CD4-positive, alpha-beta memory T cell (primary cell): ENCODE data around the gene MAN2A1. TPM values are rescaled to one million over a fixed set of nuclear protein-coding genes. Genes with fewer than 3 reads are reported as not detected.

ENCODE experiments used
- CTCF ChIA-PET: fragments of 350-600 bp; sonication (Branson Sonifier 250); formaldehyde crosslinking; loops from one replicate; lab custom pipeline; 2021; ENCODE audit warnings: inconsistent platforms; ENCODE audit not compliant: partially characterized antibody; lab: Charles Lee
- POLR2A ChIA-PET: fragments of 350-600 bp; sonication (Branson Sonifier 250); formaldehyde crosslinking; loops from one replicate; lab custom pipeline; 2021; ENCODE audit not compliant: partially characterized antibody; lab: Charles Lee
- DNase-seq, 5 donors: peaks; one replicate each; pipeline versions ENCODE4 v3.0.0 to v3.0.0-alpha.2; 2020 to 2022; ENCODE audit warnings: mixed read lengths in 1 of 5
- H3K27ac ChIP-seq: one replicate; pipeline ENCODE4 v1.7.0; 2013; ENCODE audit warnings: low read depth, low read length
- H3K27me3 ChIP-seq: 2 replicates; pipeline ENCODE4 v1.7.0; 2013; ENCODE audit warnings: mild to moderate bottlenecking, low read length, moderate library complexity; ENCODE audit not compliant: insufficient read depth
- H3K36me3 ChIP-seq: 2 replicates; pipeline ENCODE4 v1.7.0; 2013; ENCODE audit warnings: mild to moderate bottlenecking, low read length, moderate library complexity; ENCODE audit not compliant: insufficient read depth
- H3K4me1 ChIP-seq: 2 replicates; pipeline ENCODE4 v1.7.0; 2013; ENCODE audit warnings: mild to moderate bottlenecking, low read length, moderate library complexity; ENCODE audit not compliant: insufficient read depth
- H3K4me3 ChIP-seq, 2 donors: one replicate each; pipeline ENCODE4 v1.7.0; 2013; ENCODE audit warnings: low read length in 2 of 2, mild to moderate bottlenecking in 1 of 2
- H3K9me3 ChIP-seq, 2 donors: one replicate each; pipeline ENCODE4 v1.7.0; 2013; ENCODE audit warnings: low read length in 2 of 2, control low read depth in 1 of 2; ENCODE audit not compliant: control insufficient read depth in 1 of 2
- H3K27ac Mint-ChIP-seq, 7 donors: one replicate each; pipeline ENCODE4 v1.8.0; 2020 to 2021; ENCODE audit warnings: mixed read lengths in 7 of 7, mild to moderate bottlenecking in 6 of 7, inconsistent platforms in 3 of 7, moderate library complexity in 3 of 7
- H3K27me3 Mint-ChIP-seq, 2 donors: one replicate each; pipeline ENCODE4 v1.8.0; 2020 to 2021; ENCODE audit warnings: mixed read lengths in 2 of 2
- H3K36me3 Mint-ChIP-seq, 2 donors: one replicate each; pipeline ENCODE4 v1.8.0; 2020 to 2021; ENCODE audit warnings: mixed read lengths in 2 of 2, inconsistent platforms in 1 of 2, mild to moderate bottlenecking in 1 of 2
- H3K4me1 Mint-ChIP-seq, 4 donors: one replicate each; pipeline ENCODE4 v1.8.0; 2020 to 2021; ENCODE audit warnings: mixed read lengths in 4 of 4, mild to moderate bottlenecking in 1 of 4
- H3K4me3 Mint-ChIP-seq, 8 donors: one replicate each; pipeline ENCODE4 v1.8.0; 2020 to 2021; ENCODE audit warnings: mixed read lengths in 8 of 8, mild to moderate bottlenecking in 7 of 8, moderate library complexity in 6 of 8, inconsistent platforms in 3 of 8
- H3K9me3 Mint-ChIP-seq, 8 donors: one replicate each; pipeline ENCODE4 v1.8.0; 2020 to 2021; ENCODE audit warnings: mixed read lengths in 8 of 8, mild to moderate bottlenecking in 5 of 8, inconsistent platforms in 3 of 8, moderate library complexity in 1 of 8
- intact Hi-C: fragments of 100-400 bp; cut with micrococcal nuclease; formaldehyde crosslinking; loops from one replicate; pipeline ENCODE4 v1.15.1; 2023
- polyA plus RNA-seq, 2 donors: library from polyadenylated mRNA; unstranded; fragments of 300-500 nt; fragmentation: Illumina TruSeq; gene quantifications; one replicate each; pipeline ENCODE4 v1.2.3, GENCODE V29; 2021
- total RNA-seq, 2 experiments: library from RNA; stranded (reverse); gene quantifications; one replicate each; pipeline ENCODE4 v1.2.3, GENCODE V29; 2021

Gene MAN2A1
- total RNA-seq (10 to 100 TPM; 79.8 to 81.0 TPM), polyA plus RNA-seq (10 to 100 TPM; 21.0 to 24.0 TPM)

DNA sequence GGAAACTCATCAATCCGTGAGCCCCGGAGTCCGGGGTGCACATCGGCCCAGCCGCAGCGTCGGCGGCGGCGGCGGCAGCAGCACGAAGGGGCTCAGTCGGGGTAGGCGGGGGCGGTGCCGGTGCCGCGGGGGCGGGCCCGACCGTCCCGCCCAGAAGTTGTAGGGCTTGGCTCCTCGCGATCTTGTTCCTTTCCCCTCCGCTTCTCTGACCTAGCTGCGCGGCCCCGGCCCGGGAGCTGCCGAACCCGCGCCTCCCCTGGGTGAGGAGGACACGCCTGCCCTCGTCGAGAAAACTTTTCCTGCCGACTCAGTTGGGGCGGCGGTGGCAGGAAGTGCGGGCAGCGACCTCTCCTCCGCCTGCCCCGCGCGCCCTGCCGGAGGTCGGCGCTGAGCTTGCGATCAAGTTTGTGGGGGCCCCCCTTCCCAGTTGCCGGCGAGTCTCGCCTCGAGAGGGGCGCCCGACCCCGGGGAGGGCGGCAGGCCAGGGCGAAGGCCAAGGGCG lies at the start of gene MAN2A1:
Gene MAN2A1, plus strand, starts transcription at position 188 of the 502 bp plus-strand sequence. CDS start 491 bp downstream, outside the sequence.
- DNase-seq: peak; percentile 78 to 87 (median 82)
- peaks cover 30 to 43% (median 37%) of the 10 kb centered on the region in 4 donors for H3K4me1 Mint-ChIP-seq
- peaks cover 0 to 5% of the 10 kb centered on the region in 2 donors for H3K36me3 Mint-ChIP-seq
- peaks cover 40% of the 10 kb centered on the region for H3K4me1 ChIP-seq
- peak within 1 kb of the TSS; percentile 59 to 75 for H3K4me3 ChIP-seq
- H3K9me3 ChIP-seq: no peaks in the 10 kb centered on the region
- no peaks in the 10 kb centered on the region for H3K36me3 ChIP-seq
- peak within 1 kb of the TSS; percentile 79 to 97 (median 94) for H3K27ac Mint-ChIP-seq
- H3K27me3 ChIP-seq: no peaks in the 10 kb centered on the region
- POLR2A ChIA-PET: interaction anchor here (0.7 to 6.1 kb wide), 30 partner anchors 8 to 1822 kb away, joined by 3 to 62 read pairs (median 4); partner anchors contain the start of genes FBXL17, PJA2 and SLC25A46
- CTCF ChIA-PET: interaction anchor here (0.7 to 3.3 kb wide), 8 partner anchors 8 to 1048 kb away, joined by 3 to 11 read pairs (median 3); no protein-coding TSS in a partner anchor
- H3K4me3 Mint-ChIP-seq: peak within 1 kb of the TSS; percentile 88 to 96 (median 93)
- intact Hi-C loops: loop anchor here (1.0 to 10.0 kb wide), 10 partner anchors 17 to 1535 kb away; partner anchors contain the start of genes CAMK4, SLC25A46 and WDR36
- H3K9me3 Mint-ChIP-seq: peaks cover 0 to 11% (median 0%) of the 10 kb centered on the region in 8 donors
- H3K27me3 Mint-ChIP-seq: no peaks in the 10 kb centered on the region
- peak within 1 kb of the TSS; percentile 88 for H3K27ac ChIP-seq

- POLR2A ChIA-PET: no interaction called here
- no peaks in the 10 kb centered on the region for H3K4me1 ChIP-seq
- no peak overlapping the region for H3K4me3 Mint-ChIP-seq
- H3K27ac Mint-ChIP-seq: no peak overlapping the region
- no peaks in the 10 kb centered on the region for H3K27me3 ChIP-seq
- peaks cover 0 to 5% (median 0%) of the 10 kb centered on the region in 8 donors for H3K9me3 Mint-ChIP-seq
- peaks cover 0 to 3% of the 10 kb centered on the region in 2 donors for H3K27me3 Mint-ChIP-seq
- CTCF ChIA-PET: no interaction called here
- no peaks in the 10 kb centered on the region for H3K36me3 Mint-ChIP-seq
- no peak overlapping the region for H3K27ac ChIP-seq
- intact Hi-C loops: no loop called here
- H3K9me3 ChIP-seq: no peaks in the 10 kb centered on the region
- H3K4me3 ChIP-seq: no peak overlapping the region
- DNase-seq: no peak
- no peaks in the 10 kb centered on the region for H3K36me3 ChIP-seq
- H3K4me1 Mint-ChIP-seq: no peaks in the 10 kb centered on the region
Observed at GRCh38 chr5:109640976-109641375, 48.8 kb upstream of the MAN2A1 start.

- Histone ChIP-seq H3K27ac (no peak overlapping the region), H3K4me3 (no peak overlapping the region), H3K9me3 (no peaks in the 10 kb centered on the region), H3K4me1 (no peaks in the 10 kb centered on the region), H3K27me3 (no peaks in the 10 kb centered on the region), H3K36me3 (no peaks in the 10 kb centered on the region)
- Mint-ChIP-seq H3K36me3 (no peaks in the 10 kb centered on the region), H3K27ac (no peak overlapping the region), H3K9me3 (peaks cover 0 to 5% (median 0%) of the 10 kb centered on the region in 8 donors), H3K27me3 (no peaks in the 10 kb centered on the region), H3K4me3 (no peak overlapping the region), H3K4me1 (no peaks in the 10 kb centered on the region)
- ChIA-PET CTCF (no interaction called here), POLR2A (no interaction called here)
- intact Hi-C loops: no loop called here
- DNase-seq: no peak
Observed at GRCh38 chr5:109643791-109644350, 45.9 kb upstream of the MAN2A1 start.

DNA sequence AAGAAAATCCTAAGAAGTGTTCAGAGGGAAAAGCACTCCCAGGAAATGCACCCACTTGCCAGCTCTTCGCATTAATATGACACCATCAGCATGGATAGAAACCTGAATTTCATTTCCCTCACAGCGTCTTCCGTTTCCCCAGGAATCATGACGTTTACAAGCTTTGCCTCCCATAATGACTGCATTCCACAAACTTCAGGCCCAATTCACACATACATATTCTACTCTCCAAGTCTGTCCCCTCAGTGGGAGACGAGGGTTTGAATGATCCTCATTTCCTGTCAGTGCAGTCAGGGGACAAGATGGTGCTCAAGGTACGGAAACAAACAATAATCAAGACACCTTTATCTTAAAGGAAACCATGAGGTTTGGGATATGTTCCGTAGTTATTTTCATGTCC lies 44.9 kb upstream of the MAN2A1 start:
- H3K4me3 Mint-ChIP-seq: no peak overlapping the region
- H3K27ac Mint-ChIP-seq: no peak overlapping the region
- intact Hi-C loops: no loop called here
- no peaks in the 10 kb centered on the region for H3K4me1 Mint-ChIP-seq
- CTCF ChIA-PET: interaction anchor here (1.2 kb wide), 1 partner anchor 14 kb away, joined by 3 read pairs; no protein-coding TSS in a partner anchor
- H3K9me3 Mint-ChIP-seq: peaks cover 0 to 5% (median 0%) of the 10 kb centered on the region in 8 donors
- no peak for DNase-seq
- Histone ChIP-seq H3K36me3 (no peaks in the 10 kb centered on the region), H3K4me3 (no peak overlapping the region), H3K27ac (no peak overlapping the region), H3K9me3 (no peaks in the 10 kb centered on the region), H3K4me1 (no peaks in the 10 kb centered on the region), H3K27me3 (no peaks in the 10 kb centered on the region)
- H3K36me3 Mint-ChIP-seq: no peaks in the 10 kb centered on the region
- POLR2A ChIA-PET: no interaction called here
- H3K27me3 Mint-ChIP-seq: no peaks in the 10 kb centered on the region

DNA sequence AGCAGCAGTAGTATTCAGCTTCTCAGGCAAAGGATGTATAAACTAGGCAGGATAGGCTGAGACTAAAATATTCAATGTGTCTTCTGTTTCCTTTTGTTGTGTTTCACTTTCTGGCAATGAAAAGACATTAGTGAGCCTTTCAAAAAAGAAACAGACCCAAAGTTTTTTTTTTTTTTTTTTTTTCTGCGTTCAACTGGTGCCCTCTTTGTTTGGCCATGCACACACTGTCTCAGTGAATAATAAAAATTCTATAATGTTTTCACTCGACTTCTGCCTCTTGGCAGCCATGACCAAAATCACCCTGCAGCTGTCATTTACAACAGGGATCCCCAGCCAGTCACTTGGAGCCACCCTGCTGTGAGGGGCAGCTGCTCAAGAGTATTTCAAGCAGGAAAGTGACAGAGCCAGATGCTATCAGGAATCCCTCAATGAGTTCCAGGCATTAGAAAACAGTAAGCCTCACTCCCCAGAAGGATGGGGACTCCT lies 44.0 kb upstream of the MAN2A1 start:
- Histone ChIP-seq H3K9me3 (no peaks in the 10 kb centered on the region), H3K36me3 (no peaks in the 10 kb centered on the region), H3K27me3 (no peaks in the 10 kb centered on the region), H3K27ac (no peak overlapping the region), H3K4me3 (no peak overlapping the region), H3K4me1 (no peaks in the 10 kb centered on the region)
- no peaks in the 10 kb centered on the region for H3K27me3 Mint-ChIP-seq
- no peak overlapping the region for H3K4me3 Mint-ChIP-seq
- CTCF ChIA-PET: interaction anchor here (1.2 kb wide), 1 partner anchor 14 kb away, joined by 3 read pairs; no protein-coding TSS in a partner anchor
- H3K9me3 Mint-ChIP-seq: peaks cover 0 to 2% (median 0%) of the 10 kb centered on the region in 8 donors
- no peak overlapping the region for H3K27ac Mint-ChIP-seq
- DNase-seq: no peak
- no peaks in the 10 kb centered on the region for H3K36me3 Mint-ChIP-seq
- no peaks in the 10 kb centered on the region for H3K4me1 Mint-ChIP-seq
- POLR2A ChIA-PET: no interaction called here
- intact Hi-C loops: no loop called here

DNA sequence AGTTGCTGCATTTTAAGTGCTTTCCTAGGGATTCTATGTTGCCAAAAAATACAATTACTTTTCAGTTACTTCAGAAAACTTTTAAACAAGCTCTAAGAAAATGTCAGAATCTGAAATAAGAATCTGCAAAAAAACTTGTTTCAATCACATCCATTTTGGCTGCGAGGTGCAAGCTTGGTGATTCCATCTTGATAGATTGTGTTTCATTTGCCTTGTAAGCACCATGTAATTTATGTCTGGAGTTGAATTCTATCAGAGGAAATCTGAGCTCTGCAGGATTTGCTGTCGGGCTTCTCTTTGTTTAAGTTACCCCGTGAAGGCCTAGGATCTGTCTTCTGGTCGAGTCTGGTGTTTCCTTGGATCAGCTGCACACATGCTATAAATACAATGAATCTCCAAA lies 40.4 kb upstream of the MAN2A1 start:
- Mint-ChIP-seq H3K4me3 (no peak overlapping the region), H3K27me3 (no peaks in the 10 kb centered on the region), H3K36me3 (no peaks in the 10 kb centered on the region), H3K9me3 (no peaks in the 10 kb centered on the region), H3K4me1 (no peaks in the 10 kb centered on the region), H3K27ac (no peak overlapping the region)
- ChIA-PET POLR2A (no interaction called here), CTCF (interaction anchor here (1.6 kb wide), 1 partner anchor 39 kb away, joined by 4 read pairs; no protein-coding TSS in a partner anchor)
- intact Hi-C loops: no loop called here
- no peaks in the 10 kb centered on the region for H3K9me3 ChIP-seq
- no peak overlapping the region for H3K27ac ChIP-seq
- no peak overlapping the region for H3K4me3 ChIP-seq
- no peaks in the 10 kb centered on the region for H3K36me3 ChIP-seq
- DNase-seq: no peak
- no peaks in the 10 kb centered on the region for H3K27me3 ChIP-seq
- H3K4me1 ChIP-seq: no peaks in the 10 kb centered on the region

- no peak overlapping the region for H3K27ac ChIP-seq
- ChIA-PET POLR2A (no interaction called here), CTCF (no interaction called here)
- no peaks in the 10 kb centered on the region for H3K36me3 Mint-ChIP-seq
- H3K27me3 ChIP-seq: no peaks in the 10 kb centered on the region
- no peak overlapping the region for H3K4me3 ChIP-seq
- no peaks in the 10 kb centered on the region for H3K36me3 ChIP-seq
- no peak overlapping the region for H3K4me3 Mint-ChIP-seq
- no peaks in the 10 kb centered on the region for H3K4me1 ChIP-seq
- no peaks in the 10 kb centered on the region for H3K4me1 Mint-ChIP-seq
- no peaks in the 10 kb centered on the region for H3K9me3 Mint-ChIP-seq
- no peak for DNase-seq
- no peak overlapping the region for H3K27ac Mint-ChIP-seq
- intact Hi-C loops: no loop called here
- H3K9me3 ChIP-seq: no peaks in the 10 kb centered on the region
- H3K27me3 Mint-ChIP-seq: no peaks in the 10 kb centered on the region
Observed at GRCh38 chr5:109650493-109650892, 39.2 kb upstream of the MAN2A1 start.
